Nephron progenitor cell (in vitro differentiated cells): ENCODE measurements around the gene PCSK6.
"Not testable (repeated sequence)": the region's sequence is repeated elsewhere in the genome, so short reads cannot be mapped to it uniquely, and the experiment has no call there.

Experiments used
- DNase-seq: peaks from one replicate; pipeline ENCODE4 v3.0.0; 2021
- H3K27ac Mint-ChIP-seq: 2 replicates; pipeline ENCODE4 v1.8.0; 2021; ENCODE audit warnings: mild to moderate bottlenecking, moderate library complexity, mixed read lengths
- H3K27me3 Mint-ChIP-seq: 2 replicates; pipeline ENCODE4 v1.8.0; 2021; ENCODE audit warnings: mild to moderate bottlenecking, low read depth, mixed read lengths; ENCODE audit not compliant: poor library complexity
- H3K36me3 Mint-ChIP-seq: 2 replicates; pipeline ENCODE4 v1.8.0; 2021; ENCODE audit warnings: low read depth, mixed read lengths
- H3K4me1 Mint-ChIP-seq: 2 replicates; pipeline ENCODE4 v1.8.0; 2021; ENCODE audit warnings: mixed read lengths
- H3K4me3 Mint-ChIP-seq: 2 replicates; pipeline ENCODE4 v1.8.0; 2021; ENCODE audit warnings: mild to moderate bottlenecking, moderate library complexity, mixed read lengths
- H3K9me3 Mint-ChIP-seq: 2 replicates; pipeline ENCODE4 v1.8.0; 2021; ENCODE audit warnings: mild to moderate bottlenecking, moderate library complexity, mixed read lengths
- CTCF ChIP-seq: fragments of 200-600 bp; sonication (generic); IDR thresholded peaks from 2 replicates; pipeline ENCODE4 v1.5.0; 2021; ENCODE audit warnings: antibody characterized with exemption

PCSK6 gene

GRCh38 chr15:101425787-101426365, 63.6 kb downstream of the PCSK6 start:
- Mint-ChIP-seq H3K27me3 (peaks cover 17% of the 10 kb centered on the region), H3K4me1 (peaks cover 26% of the 10 kb centered on the region), H3K36me3 (no peaks in the 10 kb centered on the region), H3K27ac (no peak overlapping the region), H3K4me3 (no peak overlapping the region), H3K9me3 (peaks cover 4% of the 10 kb centered on the region)
- DNase-seq: no peak
- no peak for TF ChIP-seq CTCF

GRCh38 chr15:101424984-101425383, 64.5 kb downstream of the PCSK6 start:
- no peak for TF ChIP-seq CTCF
- peaks cover 4% of the 10 kb centered on the region for H3K9me3 Mint-ChIP-seq

GRCh38 chr15:101420232-101420631, 69.3 kb downstream of the PCSK6 start:
- H3K9me3 Mint-ChIP-seq: peaks cover 17% of the 10 kb centered on the region
- no peak overlapping the region for H3K4me3 Mint-ChIP-seq
- H3K27ac Mint-ChIP-seq: no peak overlapping the region
- TF ChIP-seq CTCF: no peak
- H3K4me1 Mint-ChIP-seq: no peaks in the 10 kb centered on the region
- H3K36me3 Mint-ChIP-seq: no peaks in the 10 kb centered on the region
- no peak for DNase-seq
- H3K27me3 Mint-ChIP-seq: peaks cover 6% of the 10 kb centered on the region

More at GRCh38 chr15:101424984-101425383, 64.5 kb downstream of the PCSK6 start:
- Mint-ChIP-seq H3K4me1 (peaks cover 26% of the 10 kb centered on the region), H3K27ac (no peak overlapping the region), H3K4me3 (no peak overlapping the region), H3K27me3 (peaks cover 17% of the 10 kb centered on the region), H3K36me3 (no peaks in the 10 kb centered on the region)
- DNase-seq: no peak

GRCh38 chr15:101416475-101416874, 73.0 kb downstream of the PCSK6 start:
- H3K27ac Mint-ChIP-seq, DNase-seq, H3K36me3 Mint-ChIP-seq, H3K4me3 Mint-ChIP-seq, H3K4me1 Mint-ChIP-seq, H3K27me3 Mint-ChIP-seq: not testable (repeated sequence)
- H3K9me3 Mint-ChIP-seq: peaks cover 13% of the 10 kb centered on the region

GRCh38 chr15:101413239-101413638, 76.3 kb downstream of the PCSK6 start:
- Mint-ChIP-seq H3K9me3 (peaks cover 13% of the 10 kb centered on the region), H3K4me1 (no peaks in the 10 kb centered on the region), H3K36me3 (no peaks in the 10 kb centered on the region), H3K27me3 (peaks cover 14% of the 10 kb centered on the region), H3K4me3 (no peak overlapping the region), H3K27ac (no peak overlapping the region)
- no peak for DNase-seq
- TF ChIP-seq CTCF: no peak

GRCh38 chr15:101411581-101411980, 77.9 kb downstream of the PCSK6 start:
- H3K4me1 Mint-ChIP-seq: peaks cover 8% of the 10 kb centered on the region
- H3K27ac Mint-ChIP-seq: no peak overlapping the region
- no peak overlapping the region for H3K4me3 Mint-ChIP-seq
- peaks cover 7% of the 10 kb centered on the region for H3K9me3 Mint-ChIP-seq
- H3K27me3 Mint-ChIP-seq: peaks cover 14% of the 10 kb centered on the region
- no peak for TF ChIP-seq CTCF
- DNase-seq: no peak
- H3K36me3 Mint-ChIP-seq: no peaks in the 10 kb centered on the region
